Fibroblast of upper back skin (primary cell): ENCODE measurements around the gene GADL1.
A peak's percentile ranks its signal among the peaks of the same experiment; 100 is the strongest.

Source experiments
- DNase-seq: peaks from one replicate; pipeline ENCODE4 v3.0.0-alpha.2; 2013

The GADL1 gene

DNA sequence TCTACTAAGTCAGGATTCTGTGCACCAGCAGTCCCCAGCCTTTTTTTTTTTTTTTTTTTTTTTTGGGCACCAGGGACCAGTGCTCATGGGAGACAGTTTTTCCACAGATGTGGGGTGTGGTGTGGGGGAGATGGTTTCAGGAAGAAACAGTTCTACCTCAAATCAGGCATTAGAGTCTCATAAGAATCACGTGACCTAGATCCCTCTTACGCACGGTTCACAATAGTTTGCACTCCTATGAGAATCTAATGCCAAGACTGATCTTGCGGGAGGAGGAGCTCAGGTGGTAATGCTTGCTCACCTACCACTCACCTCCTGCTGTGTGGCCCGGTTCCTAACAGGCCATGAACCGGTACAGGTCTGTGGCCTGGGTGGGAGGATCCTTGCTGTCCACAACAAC, 88.8 kb downstream of the GADL1 start:
- no peak for DNase-seq

DNA sequence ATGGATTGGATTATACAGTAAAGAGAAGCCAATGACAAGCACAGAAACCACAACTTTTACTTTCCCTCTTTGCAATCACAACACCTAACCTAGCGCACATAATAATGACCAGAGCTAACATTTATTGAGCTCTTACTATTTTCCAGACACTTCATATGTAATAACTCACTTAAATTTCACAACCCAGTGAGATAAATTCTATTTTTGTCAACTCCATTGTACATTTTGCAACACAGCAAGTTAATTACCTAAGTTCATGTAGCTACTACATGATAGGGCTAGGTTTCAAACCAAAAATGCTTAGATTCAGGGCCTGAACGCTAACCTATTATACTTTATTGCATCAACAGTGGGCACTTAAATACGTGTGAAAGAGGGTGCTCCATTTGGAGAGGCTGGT, 89.5 kb downstream of the GADL1 start:
- DNase-seq: no peak

DNA sequence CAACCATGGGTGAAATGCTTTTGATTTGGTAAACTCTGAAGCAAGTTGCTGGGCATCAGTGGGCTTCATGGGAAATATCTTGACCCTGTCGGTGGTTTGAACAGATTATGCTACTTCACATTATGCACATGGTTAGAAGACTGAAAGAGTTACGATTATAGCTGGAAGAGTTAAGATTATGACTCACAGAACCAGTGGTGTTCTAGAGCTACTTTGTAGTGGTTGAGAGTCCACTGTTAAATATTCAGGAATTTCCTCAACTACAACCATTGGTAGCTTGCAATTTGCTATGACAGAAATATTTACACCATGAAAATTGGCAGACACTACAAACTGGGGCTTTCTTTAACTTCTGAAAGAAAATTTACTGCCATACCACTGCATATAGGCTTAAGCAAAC, 99.3 kb downstream of the GADL1 start:
- peak; percentile 54 for DNase-seq

DNA sequence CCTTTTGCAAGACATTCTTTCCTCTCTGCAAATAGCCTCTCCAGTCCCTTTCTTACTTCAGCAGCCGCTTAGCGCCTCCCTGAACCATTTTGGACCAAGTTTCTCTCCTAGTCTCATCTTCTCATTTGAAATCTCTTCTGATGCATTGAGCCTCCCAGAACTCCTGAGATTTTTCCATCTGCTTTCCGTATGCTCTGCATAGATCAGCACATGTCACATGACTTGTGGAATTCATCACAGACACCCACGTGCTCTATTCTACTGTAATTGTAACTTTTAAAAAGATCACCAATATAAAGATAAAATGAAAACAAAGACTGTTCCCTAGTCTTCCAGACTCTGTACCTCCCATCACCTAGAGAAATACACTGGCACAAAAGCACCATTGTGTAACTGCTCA, 100.7 kb downstream of the GADL1 start:
- no peak for DNase-seq

DNA sequence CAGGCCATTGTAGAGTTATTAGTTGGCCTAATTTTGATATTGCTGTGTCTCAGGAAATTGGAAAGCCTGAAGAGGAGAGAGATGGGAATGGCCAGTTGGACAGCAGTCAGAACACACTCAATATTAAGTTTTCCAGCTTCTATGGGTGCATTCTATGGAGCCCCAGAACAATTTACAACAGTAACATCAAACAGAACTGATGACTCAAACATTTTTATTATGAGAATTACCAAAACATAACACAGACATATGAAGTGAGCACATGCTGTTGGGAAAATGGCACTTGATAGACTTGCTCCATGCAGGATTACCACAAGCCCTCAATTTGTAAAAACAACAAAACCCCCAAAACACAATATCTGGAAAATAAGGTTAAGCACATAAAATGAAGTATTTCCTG, 104.3 kb downstream of the GADL1 start:
- DNase-seq: no peak

DNA sequence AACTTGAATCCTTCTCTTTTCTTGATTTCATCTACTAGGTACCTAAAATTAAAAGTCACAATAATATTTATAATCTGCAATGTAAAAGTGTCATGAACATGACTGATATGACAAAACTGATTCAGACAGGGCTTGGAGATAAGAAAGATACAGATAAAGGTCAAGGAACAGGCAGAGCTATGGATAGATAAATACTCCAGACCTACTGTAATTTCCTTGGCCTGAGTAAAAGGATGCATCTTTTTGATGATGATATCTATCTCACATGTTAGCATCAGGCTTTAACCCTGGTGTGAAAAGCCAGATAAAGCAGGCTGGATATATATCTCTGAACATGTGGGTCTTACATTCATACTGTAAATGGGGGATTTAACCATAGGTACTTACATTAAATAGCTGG, 108.1 kb downstream of the GADL1 start:
- no peak for DNase-seq

DNA sequence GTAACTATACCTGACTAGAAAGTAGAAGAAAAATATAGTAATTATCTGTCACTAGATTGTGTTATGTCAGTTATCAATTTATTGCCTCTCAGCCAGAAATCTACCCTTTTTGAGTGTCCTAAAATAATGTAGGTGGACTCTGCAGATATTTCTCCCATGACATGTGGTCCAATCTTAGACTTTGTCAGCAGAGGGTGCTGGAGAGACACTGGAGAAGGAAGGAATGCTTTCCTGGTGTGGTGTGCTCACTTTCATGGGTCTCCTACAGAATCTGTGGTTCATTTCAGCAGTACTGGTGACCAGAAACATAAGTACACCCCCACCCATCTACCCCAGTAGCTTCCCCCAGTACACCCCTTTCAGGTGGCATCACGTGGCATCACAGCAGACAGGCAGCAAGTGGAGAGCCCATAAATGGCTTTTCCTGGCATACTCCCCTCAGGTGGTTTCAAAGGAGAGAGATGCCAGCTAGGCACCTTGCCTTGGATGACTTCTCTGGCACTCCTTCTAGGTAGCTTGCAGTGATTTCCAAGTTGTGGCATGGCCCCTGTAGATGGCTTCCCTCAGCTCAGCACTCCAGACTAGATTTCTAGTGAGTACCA, 114.7 kb downstream of the GADL1 start:
- peak; percentile 34 for DNase-seq

DNA sequence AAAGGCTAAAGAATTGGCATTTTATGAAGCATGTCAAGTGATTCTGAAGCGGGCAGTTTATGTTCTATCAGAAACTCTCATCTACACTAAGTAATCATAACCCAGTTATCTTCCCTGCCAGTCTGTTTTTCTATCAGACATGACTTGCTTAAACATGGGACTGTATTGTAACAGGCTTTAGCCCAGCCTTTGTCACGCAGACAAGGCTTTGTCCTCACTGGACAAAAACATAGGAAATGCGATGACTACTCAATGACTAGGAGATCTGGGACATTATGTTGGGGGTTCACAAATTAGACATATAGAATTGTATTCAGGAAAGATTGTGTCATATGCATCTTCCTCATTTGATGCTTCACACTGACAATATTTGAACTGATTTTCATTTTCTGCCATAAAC, 115.5 kb downstream of the GADL1 start:
- no peak for DNase-seq

DNA sequence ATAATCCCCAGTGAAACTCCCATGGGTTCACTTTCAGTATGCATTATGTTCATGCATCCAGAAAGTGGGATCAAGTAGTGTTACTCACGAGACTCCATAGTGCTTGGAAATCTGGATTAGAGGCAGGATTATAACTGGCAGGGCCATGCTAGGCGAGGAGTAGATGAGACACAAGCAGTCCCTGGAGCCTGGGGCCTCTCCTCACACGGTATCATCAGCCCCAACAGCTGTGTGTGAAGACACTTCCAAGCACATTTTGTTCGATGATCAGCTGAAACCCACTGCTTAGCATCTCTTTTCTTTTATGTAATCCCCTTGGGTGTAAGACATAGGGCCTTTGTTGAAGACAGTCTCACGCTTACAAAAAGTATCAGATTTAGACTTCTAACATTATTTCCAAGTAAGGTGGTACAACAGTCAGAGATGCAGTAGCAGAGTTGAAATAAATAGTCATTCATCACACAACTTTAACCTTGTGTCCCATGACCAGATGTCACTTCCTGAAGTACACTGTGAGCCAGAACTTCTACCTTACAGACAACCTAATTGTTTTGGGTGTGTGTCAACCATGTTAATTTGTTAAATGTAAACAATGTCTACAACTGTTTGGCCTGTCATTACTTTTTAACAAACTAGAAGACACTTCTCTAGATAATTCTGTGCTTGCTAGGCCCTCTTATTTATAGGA, 116.9 kb downstream of the GADL1 start:
- no peak for DNase-seq

DNA sequence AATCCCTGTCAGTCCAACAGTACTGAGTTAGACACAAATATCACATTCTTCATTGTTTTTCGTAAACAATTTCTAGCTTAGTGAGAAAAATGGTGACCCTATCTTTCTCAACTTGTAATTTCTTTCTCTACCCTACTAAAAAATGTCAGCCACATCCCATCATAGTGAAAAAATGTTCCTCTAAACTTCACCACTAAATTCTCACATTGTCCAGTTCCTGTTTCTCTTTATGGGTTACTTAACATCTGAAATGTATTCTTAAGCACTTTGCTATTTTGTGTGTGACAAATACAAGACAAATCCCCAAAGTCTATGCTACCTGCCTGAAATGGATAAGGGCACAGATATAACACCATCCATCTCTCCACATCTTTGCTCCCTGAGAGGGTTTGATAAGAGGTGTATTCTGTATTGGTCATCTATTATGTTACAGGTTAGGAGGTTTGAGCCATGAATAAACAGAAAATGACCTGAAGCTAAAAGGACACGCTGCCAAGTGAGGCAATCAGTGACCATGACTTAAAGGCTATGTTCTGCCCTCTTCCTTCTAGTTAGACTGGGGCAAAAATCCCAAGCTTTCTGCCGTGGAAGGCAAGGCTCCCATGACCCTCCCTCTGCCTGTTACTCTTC, 118.2 kb downstream of the GADL1 start:
- DNase-seq: no peak

DNA sequence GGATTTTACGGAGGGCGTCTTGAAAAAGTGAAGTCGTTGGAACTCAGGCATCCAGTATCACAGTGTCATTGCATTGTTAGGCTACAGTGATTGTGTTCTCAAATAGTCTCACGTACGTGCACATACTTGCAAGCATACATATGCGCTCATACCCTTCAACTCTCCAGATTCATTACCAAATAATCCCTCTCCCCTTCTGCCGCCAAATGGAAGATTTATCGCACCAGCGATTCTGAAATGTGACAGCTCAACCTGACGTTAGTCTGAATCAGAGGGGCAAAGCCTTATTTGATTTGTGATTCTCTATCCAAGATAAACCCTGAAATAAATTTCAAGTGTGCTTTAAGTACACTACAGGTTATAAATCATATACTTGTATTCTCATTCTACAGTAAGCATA, 119.4 kb downstream of the GADL1 start:
- DNase-seq: peak; percentile 75

DNA sequence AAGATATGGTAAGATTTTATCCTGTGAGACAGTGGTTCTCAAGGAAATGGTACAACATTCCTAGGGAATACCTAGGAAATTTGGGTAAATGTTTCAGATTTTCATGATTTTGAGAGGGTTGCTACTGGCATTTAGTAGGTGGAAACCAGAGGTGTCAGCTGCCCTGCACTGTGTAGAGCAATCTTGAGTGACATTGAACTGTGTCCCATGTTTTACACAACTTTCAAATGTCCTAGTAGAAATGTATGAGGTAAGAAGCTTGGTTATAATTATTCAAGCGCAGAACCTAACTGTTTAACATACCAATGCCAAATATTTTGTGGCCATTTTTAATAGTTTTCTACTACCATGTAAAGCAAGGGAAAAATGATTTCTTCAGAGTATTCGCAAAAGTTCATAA, 120.4 kb downstream of the GADL1 start:
- no peak for DNase-seq

DNA sequence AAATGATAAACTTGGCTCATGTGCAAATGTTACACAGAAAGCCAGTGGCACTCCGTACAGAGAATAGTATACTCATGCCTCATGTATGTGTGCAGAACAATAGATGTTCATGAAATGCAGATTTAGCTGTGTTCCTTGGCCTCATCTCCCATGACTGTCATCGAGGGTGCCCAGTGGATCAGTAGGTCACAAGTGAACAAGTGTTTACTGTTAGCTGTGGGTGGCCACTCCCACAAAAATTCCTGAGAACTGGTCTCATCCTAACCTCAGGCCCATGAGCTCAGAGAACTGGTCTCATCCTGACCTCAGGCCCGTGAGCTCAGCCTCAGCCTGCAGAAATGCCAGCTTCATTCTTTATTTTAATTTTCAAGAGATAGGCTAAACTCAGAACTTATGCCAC, 124.1 kb downstream of the GADL1 start:
- peak; percentile 87 for DNase-seq

DNA sequence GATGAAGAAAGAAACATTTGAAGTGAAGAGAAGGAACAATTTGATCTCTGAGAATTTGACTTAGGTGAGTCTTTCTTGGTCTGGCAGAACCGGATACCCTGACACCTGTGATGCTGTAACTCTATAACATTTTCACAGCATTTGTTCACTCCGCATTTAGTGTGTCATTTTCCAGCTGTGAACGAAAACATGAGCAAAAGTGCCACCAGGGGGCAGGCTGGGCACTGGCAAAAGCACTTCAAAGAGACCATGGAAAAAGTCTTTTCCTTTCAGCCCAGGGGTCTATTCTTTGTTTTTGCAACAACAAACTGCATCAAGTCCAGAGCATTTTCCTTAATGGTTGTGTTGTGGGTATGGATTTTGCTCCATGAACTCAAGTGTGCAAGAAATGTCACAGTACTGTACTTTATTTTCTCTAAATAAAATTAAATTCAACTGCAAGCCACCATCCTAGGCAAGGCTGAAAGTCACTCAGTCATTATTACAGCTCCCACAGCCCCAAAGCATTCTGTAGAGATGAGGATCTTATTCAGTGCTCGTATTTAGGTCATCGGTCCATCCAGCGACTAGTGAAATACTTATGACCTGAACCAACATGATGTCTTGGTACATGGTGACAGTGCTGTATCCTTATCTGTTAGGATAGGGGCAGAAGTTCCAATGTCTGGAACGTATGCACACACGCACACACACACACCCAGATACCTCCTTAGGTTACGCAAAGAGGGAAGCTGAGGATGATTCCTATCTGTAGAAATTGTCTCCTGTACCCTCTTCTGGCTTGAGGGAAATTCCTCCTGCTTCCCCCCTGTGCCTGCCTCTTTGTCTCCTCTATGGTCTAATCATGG, 125.5 kb downstream of the GADL1 start:
- DNase-seq: peak; percentile 63

DNA sequence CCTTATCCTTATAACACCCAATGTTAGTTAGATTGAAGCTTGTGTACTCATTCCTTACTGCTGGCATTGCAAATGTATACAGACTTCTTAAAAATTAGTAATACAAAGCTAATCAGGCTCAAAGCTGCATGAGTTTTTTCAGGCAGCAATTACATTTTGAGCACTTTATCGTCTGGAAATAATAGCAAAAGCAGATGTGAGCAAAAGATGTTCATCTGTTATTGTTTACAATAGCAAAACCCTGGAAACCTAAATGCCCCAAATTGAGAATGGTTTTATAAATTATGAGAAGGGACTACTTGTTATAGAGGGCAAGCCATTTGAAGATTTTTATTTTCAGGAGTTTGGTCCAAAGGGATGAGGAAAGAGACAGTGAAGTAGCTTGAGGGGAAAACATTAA, 126.4 kb downstream of the GADL1 start:
- no peak for DNase-seq

DNA sequence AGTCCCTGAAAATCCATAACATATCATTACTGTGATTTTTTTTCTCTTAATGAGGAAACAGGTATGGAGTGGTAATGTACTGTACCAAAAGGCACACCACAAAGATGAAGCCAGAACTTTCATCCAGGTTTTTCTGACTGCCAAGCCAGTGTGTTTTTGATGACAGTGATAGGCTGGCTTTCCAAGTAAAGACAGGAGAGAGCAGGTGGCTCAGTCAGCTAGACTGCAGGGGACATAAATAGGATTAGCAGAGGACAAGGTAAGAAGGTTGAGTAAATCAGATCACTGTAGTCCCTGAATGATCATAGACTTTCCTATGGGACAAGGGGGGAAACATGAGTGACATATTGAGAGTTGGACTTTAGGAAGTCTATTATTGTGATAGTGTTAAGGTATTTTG, 127.9 kb downstream of the GADL1 start:
- DNase-seq: no peak

DNA sequence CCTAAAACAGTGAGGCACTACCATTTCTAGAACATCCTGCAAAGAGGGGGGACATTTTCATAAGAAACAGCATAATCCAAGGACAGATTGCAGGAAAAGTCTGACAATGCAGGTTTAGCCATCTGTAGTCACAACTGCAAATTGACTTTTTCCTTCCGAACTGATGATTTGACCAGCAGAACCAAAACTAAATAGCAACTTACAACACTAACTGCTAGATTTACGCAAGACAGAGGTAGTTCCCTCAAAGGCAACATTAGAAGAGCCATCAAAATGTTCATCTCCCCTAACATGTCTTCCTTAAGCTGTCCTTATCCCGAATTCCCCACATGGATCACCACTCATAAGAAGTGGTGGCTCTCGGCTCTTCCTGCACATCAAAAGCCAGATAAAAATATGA, 129.6 kb downstream of the GADL1 start:
- no peak for DNase-seq

DNA sequence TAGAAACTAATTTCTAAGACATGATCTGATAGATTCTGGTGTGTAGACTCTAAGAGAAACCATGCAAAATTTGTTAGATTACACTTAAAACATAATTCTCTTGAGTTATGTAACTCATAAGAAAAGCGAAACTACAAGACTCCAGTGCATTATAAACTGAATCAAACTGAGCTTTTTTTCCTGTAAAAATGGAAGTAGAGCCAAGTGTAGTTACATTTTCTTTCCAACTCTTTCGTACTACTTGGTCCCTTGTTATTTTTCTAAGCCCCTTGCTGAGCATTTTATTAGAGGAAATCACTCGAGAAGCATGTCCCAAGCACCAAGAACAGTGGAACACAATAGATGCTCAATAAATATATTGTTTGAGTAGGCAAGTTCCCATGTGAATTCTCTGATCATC, 130.2 kb downstream of the GADL1 start:
- DNase-seq: no peak

DNA sequence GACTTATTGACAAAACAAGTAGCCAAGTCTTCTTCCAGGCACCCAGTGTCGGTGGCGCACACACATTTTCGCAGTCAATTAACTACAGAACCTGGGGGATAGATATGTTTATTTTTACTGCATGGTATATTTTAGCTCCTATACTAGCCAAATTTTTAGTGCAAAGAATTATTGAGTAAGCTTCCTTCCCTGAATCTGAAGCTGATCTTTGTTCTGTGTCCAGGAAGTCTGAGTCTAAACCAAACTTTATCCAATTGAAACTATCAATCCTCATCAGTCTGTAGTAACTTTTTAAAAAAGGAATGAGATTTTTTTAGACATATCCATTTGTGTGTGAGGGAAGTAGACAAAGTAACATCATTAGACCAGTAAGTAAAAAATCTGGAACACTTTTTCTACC, 133.1 kb downstream of the GADL1 start:
- DNase-seq: no peak

DNA sequence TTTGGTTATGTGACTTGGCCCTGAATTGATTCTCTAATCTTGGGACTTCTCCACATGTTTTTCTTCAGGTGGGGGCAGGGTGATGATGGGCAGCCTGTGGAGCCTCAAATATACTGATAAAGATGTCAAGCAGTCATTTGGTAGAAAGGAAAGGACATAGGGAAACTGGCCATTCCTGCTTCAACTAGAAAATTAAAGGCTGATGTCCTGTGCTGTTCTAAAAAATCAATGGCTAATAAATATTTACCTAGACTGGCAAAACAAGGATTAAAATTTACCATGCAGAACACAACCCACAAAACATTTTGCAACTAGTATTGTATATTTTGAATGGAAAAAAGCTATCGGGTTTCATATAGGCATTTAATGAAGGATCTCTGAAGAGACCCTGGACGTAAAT, 133.7 kb downstream of the GADL1 start:
- no peak for DNase-seq

DNA sequence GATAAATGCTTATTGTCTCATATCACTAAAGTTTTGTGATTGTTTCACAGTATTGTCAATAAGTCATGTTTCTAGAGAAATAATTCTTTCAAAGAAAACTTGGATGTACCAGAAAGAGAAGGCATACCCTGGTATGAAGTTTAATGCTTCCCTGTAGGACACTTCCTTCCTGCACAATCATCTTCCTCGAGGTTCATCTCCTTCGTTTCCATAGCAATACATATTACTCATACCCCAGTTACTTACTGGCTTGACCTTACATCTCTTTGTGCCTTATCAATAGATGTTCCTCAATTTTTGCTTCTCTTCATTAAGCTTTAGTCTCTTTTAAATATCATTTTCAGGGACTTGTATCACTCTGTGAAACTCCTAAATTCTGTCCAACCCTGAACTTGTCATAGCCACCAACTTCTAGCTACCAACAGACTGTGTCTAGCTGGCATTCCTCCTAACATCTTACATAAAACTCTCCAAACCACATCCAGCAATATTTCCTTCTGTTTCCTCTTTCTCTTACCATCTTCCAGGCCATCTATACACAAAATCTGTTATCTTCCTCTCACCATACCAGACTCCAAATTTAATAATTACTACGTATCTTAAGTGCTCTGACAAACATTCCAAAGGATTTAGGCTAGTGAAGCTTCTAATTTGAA, 134.3 kb downstream of the GADL1 start:
- peak; percentile 33 for DNase-seq

DNA sequence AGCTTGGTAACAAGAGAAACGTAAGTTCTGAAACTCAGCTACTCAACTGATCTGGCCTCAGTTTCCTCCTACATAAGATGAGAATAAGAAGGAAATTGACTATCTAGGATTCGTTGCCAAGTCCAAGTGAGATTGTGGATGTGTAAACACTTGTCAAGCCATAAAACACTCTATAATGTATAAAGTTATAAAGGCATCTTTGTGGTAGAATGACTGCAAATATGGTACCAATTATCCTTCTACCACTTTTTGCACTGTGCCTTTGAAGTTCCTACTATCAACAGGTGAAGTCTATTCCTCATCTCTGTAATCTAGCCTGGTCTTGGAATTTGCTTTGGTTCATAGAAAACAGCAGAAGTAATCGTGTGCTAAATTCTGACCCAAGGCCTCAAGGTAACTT, 138.2 kb downstream of the GADL1 start:
- DNase-seq: no peak

DNA sequence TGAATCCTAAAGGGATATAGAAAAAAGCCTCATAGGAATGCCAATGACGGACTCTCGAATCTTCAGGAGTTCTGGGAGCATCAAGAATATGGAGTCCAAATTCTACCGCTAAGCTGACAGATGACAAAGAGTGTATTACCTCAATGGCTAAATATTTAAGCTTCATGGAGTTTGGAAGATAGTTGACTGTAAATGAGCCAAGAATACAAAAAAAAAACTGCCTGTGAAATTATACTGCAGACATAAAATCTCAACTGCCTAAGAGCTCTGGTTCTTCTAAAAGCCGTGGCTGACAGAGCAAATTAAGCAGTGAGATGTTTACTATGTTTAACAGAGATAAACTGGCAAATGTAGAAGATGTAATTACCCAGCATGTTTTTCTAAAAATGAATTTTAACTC, 140.0 kb downstream of the GADL1 start:
- DNase-seq: peak; percentile 62
